H9 (cell line): ENCODE measurements around the gene GATAD2B. TPM values are rescaled to one million over a fixed set of nuclear protein-coding genes. Genes with fewer than 3 reads are reported as not detected.
A peak's percentile ranks its signal among the peaks of the same experiment; 100 is the strongest.

ENCODE experiments used
- DNase-seq: peaks from one replicate; pipeline ENCODE4 v3.0.0-alpha.2; 2017
- H2AFZ ChIP-seq: one replicate; pipeline ENCODE4 v1.6.1; 2013; ENCODE audit warnings: mild to moderate bottlenecking, low read length, control low read depth, moderate library complexity
- H2AK5ac ChIP-seq: 2 replicates; pipeline ENCODE4 v1.6.1; 2013; ENCODE audit warnings: low read length, control low read depth, mixed read lengths; ENCODE audit not compliant: insufficient read length
- H2BK120ac ChIP-seq: one replicate; pipeline ENCODE4 v1.6.1; 2013; ENCODE audit warnings: low read depth, mild to moderate bottlenecking, low read length, control low read depth, inconsistent platforms; ENCODE audit not compliant: poor library complexity, severe bottlenecking
- H2BK12ac ChIP-seq: 2 replicates; pipeline ENCODE4 v1.6.1; 2013; ENCODE audit warnings: low read length, control low read depth, mixed read lengths, low read depth; ENCODE audit not compliant: insufficient read length
- H2BK15ac ChIP-seq: 2 replicates; pipeline ENCODE4 v1.6.1; 2013; ENCODE audit warnings: low read depth, low read length, control low read depth
- H2BK20ac ChIP-seq: one replicate; pipeline ENCODE4 v1.6.1; 2013; ENCODE audit warnings: low read depth, mild to moderate bottlenecking, low read length, control low read depth, inconsistent platforms; ENCODE audit not compliant: poor library complexity, severe bottlenecking
- H2BK5ac ChIP-seq: 2 replicates; pipeline ENCODE4 v1.6.1; 2013; ENCODE audit warnings: low read length, control low read depth, mixed read lengths; ENCODE audit not compliant: insufficient read length
- H3K14ac ChIP-seq: 2 replicates; pipeline ENCODE4 v1.6.1; 2013; ENCODE audit warnings: low read length, control low read depth; ENCODE audit not compliant: insufficient read depth
- H3K18ac ChIP-seq: 2 replicates; pipeline ENCODE4 v1.6.1; 2013; ENCODE audit warnings: low read depth, mild to moderate bottlenecking, mixed read lengths, low read length, control low read depth; ENCODE audit not compliant: insufficient read length
- H3K23ac ChIP-seq: 2 replicates; pipeline ENCODE4 v1.6.1; 2013; ENCODE audit warnings: low read length, control low read depth, mixed read lengths, low read depth; ENCODE audit not compliant: insufficient read length
- H3K23me2 ChIP-seq: 2 replicates; pipeline ENCODE4 v1.6.1; 2013; ENCODE audit warnings: low read depth, mild to moderate bottlenecking, mixed read lengths, low read length, control low read depth; ENCODE audit not compliant: insufficient read length, poor library complexity, severe bottlenecking
- H3K27ac ChIP-seq: 2 replicates; pipeline ENCODE4 v1.5.1; 2013; ENCODE audit warnings: low read length, control low read depth, mixed read lengths, low read depth; ENCODE audit not compliant: insufficient read length
- H3K27me3 ChIP-seq: 2 replicates; pipeline ENCODE4 v1.6.1; 2013; ENCODE audit warnings: low read length, control low read depth, inconsistent platforms; ENCODE audit not compliant: insufficient read depth
- H3K4ac ChIP-seq: 2 replicates; pipeline ENCODE4 v1.6.1; 2013; ENCODE audit warnings: low read depth, mild to moderate bottlenecking, control low read depth, inconsistent platforms, low read length, moderate library complexity
- H3K4me1 ChIP-seq: 2 replicates; pipeline ENCODE4 v1.6.1; 2013; ENCODE audit warnings: low read length, control low read depth, inconsistent platforms; ENCODE audit not compliant: insufficient read depth
- H3K4me2 ChIP-seq: 2 replicates; pipeline ENCODE4 v1.6.1; 2013; ENCODE audit warnings: low read length, control low read depth, mixed read lengths; ENCODE audit not compliant: insufficient read length, insufficient read depth
- H3K56ac ChIP-seq: 2 replicates; pipeline ENCODE4 v1.6.1; 2013; ENCODE audit warnings: low read depth, mild to moderate bottlenecking, mixed read lengths, low read length, control low read depth; ENCODE audit not compliant: insufficient read length
- H3K79me1 ChIP-seq: 2 replicates; pipeline ENCODE4 v1.6.1; 2013; ENCODE audit warnings: low read depth, mild to moderate bottlenecking, moderate library complexity, low read length, control low read depth, inconsistent platforms; ENCODE audit not compliant: insufficient read depth, poor library complexity, severe bottlenecking
- H3K79me2 ChIP-seq: 2 replicates; pipeline ENCODE4 v1.6.1; 2013; ENCODE audit warnings: low read length, control low read depth, inconsistent platforms; ENCODE audit not compliant: insufficient read depth
- H3K9ac ChIP-seq: 2 replicates; pipeline ENCODE4 v1.6.1; 2013; ENCODE audit warnings: low read length, control low read depth, mixed read lengths; ENCODE audit not compliant: insufficient read length; ENCODE audit errors: extremely low read depth
- H3K9me3 ChIP-seq: one replicate; pipeline ENCODE4 v1.6.1; 2013; ENCODE audit warnings: low read depth, low read length, inconsistent platforms; ENCODE audit not compliant: control insufficient read depth
- H3T11ph ChIP-seq: one replicate; pipeline ENCODE4 v1.6.1; 2013; ENCODE audit warnings: mild to moderate bottlenecking, low read length, control low read depth, inconsistent platforms
- H4K20me1 ChIP-seq: one replicate; pipeline ENCODE4 v1.6.1; 2013; ENCODE audit not compliant: control insufficient read depth, insufficient read length, insufficient read depth
- H4K5ac ChIP-seq: 2 replicates; pipeline ENCODE4 v1.6.1; 2013; ENCODE audit warnings: low read depth, mild to moderate bottlenecking, mixed read lengths, low read length, control low read depth; ENCODE audit not compliant: insufficient read length
- H4K8ac ChIP-seq: replicated peaks from 2 replicates; pipeline ENCODE4 v1.6.1; 2013; ENCODE audit warnings: low read length, control low read depth, mixed read lengths, low read depth; ENCODE audit not compliant: insufficient read length
- H4K91ac ChIP-seq: 2 replicates; pipeline ENCODE4 v1.6.1; 2013; ENCODE audit warnings: low read depth, mild to moderate bottlenecking, moderate library complexity, mixed read lengths, low read length, control low read depth; ENCODE audit not compliant: insufficient read length
- H3K27ac Mint-ChIP-seq, 3 experiments: 2 replicates in 2 of 3; 3 replicates in 1 of 3; pipeline ENCODE4 v1.8.0; 2020 to 2021; ENCODE audit warnings: mixed read lengths in 3 of 3, mild to moderate bottlenecking in 1 of 3, moderate library complexity in 1 of 3
- H3K27me3 Mint-ChIP-seq: 2 replicates; pipeline ENCODE4 v1.8.0; 2021; ENCODE audit warnings: low read depth, mild to moderate bottlenecking, moderate library complexity, mixed read lengths
- H3K36me3 Mint-ChIP-seq, 3 experiments: 2 replicates in 2 of 3; 3 replicates in 1 of 3; pipeline ENCODE4 v1.8.0; 2020 to 2021; ENCODE audit warnings: low read depth in 3 of 3, mixed read lengths in 3 of 3; ENCODE audit not compliant: insufficient read depth in 1 of 3
- H3K4me1 Mint-ChIP-seq, 2 experiments: 2 replicates each; pipeline ENCODE4 v1.8.0; 2020; ENCODE audit warnings: mixed read lengths in 2 of 2
- H3K4me3 Mint-ChIP-seq, 2 experiments: 2 replicates in 1 of 2; 3 replicates in 1 of 2; pipeline ENCODE4 v1.8.0; 2020 to 2021; ENCODE audit warnings: mild to moderate bottlenecking in 2 of 2, mixed read lengths in 2 of 2, moderate library complexity in 1 of 2
- H3K9me3 Mint-ChIP-seq, 2 experiments: 2 replicates in 1 of 2; 3 replicates in 1 of 2; pipeline ENCODE4 v1.8.0; 2020; ENCODE audit warnings: mild to moderate bottlenecking in 2 of 2, mixed read lengths in 2 of 2, moderate library complexity in 1 of 2
- WGBS: extraction: QIAGEN DNeasy Blood & Tissue Kit; methylation state at CpG from one replicate; pipeline ENCODE4 v1.1.7; 2013; ENCODE audit warnings: missing lambda C conversion rate, low lambda C conversion rate, mixed read lengths; ENCODE audit not compliant: insufficient read length; ENCODE audit errors: extremely low coverage; 5-methylcytosine and 5-hydroxymethylcytosine counted together
- total RNA-seq: library from RNA; stranded (reverse); gene quantifications from 2 replicates; pipeline ENCODE4 v1.2.1, GENCODE V29; 2021
- TF ChIP-seq, protein P1 (sequence below): fragments of 200-600 bp; sonication (generic); conservative IDR thresholded peaks from 3 replicates; pipeline ENCODE4 v1.8.0; 2021; ENCODE audit warnings: antibody characterized with exemption, mild to moderate bottlenecking

GATAD2B gene
- total RNA-seq, 1 experiment from 2014 or later = 44.1 TPM

GRCh38 chr1:153951183-153951582 is 28.4 kb upstream of the GATAD2B start:
- Histone ChIP-seq H2BK15ac (no peak overlapping the region), H4K20me1 (peaks cover 2% of the 10 kb centered on the region), H3K23me2 (no peaks in the 10 kb centered on the region), H3K27me3 (no peaks in the 10 kb centered on the region), H3K27ac (no peak overlapping the region), H3K4me2 (no peak overlapping the region), H3K4ac (no peak overlapping the region), H4K91ac (no peak overlapping the region), H3K23ac (no peak overlapping the region), H3K56ac (no peak overlapping the region), H2AK5ac (no peak overlapping the region), H2BK20ac (no peak overlapping the region), H2AFZ (no peak overlapping the region), H3K9me3 (no peaks in the 10 kb centered on the region), H2BK12ac (no peak overlapping the region), H2BK120ac (no peak overlapping the region), H2BK5ac (no peak overlapping the region), H4K8ac (no peak overlapping the region), H3K79me2 (peaks cover 12% of the 10 kb centered on the region), H3T11ph (no peak overlapping the region), H3K18ac (no peak overlapping the region), H4K5ac (no peak overlapping the region), H3K14ac (no peak overlapping the region), H3K9ac (no peak overlapping the region), H3K4me1 (no peaks in the 10 kb centered on the region), H3K79me1 (peaks cover 6% of the 10 kb centered on the region)
- WGBS = no CpG with 5 or more reads among the region's 11 CpGs
- no peaks in the 10 kb centered on the region for H3K9me3 Mint-ChIP-seq
- no peaks in the 10 kb centered on the region for H3K27me3 Mint-ChIP-seq
- no peak for DNase-seq
- H3K4me1 Mint-ChIP-seq = peaks cover 6 to 7% of the 10 kb centered on the region in 2 experiments; a peak in 3 of 4 replicates
- 0 out of 7 replicates have a peak overlapping the region, but pooled peaks of 1 of the 3 experiments have one; percentile 2 for H3K27ac Mint-ChIP-seq
- H3K36me3 Mint-ChIP-seq = peaks cover 23 to 68% (median 38%) of the 10 kb centered on the region in 3 experiments; a peak in 6 of 7 replicates
- TF ChIP-seq, protein P1, sequence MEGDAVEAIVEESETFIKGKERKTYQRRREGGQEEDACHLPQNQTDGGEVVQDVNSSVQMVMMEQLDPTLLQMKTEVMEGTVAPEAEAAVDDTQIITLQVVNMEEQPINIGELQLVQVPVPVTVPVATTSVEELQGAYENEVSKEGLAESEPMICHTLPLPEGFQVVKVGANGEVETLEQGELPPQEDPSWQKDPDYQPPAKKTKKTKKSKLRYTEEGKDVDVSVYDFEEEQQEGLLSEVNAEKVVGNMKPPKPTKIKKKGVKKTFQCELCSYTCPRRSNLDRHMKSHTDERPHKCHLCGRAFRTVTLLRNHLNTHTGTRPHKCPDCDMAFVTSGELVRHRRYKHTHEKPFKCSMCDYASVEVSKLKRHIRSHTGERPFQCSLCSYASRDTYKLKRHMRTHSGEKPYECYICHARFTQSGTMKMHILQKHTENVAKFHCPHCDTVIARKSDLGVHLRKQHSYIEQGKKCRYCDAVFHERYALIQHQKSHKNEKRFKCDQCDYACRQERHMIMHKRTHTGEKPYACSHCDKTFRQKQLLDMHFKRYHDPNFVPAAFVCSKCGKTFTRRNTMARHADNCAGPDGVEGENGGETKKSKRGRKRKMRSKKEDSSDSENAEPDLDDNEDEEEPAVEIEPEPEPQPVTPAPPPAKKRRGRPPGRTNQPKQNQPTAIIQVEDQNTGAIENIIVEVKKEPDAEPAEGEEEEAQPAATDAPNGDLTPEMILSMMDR = no peak
- no peak overlapping the region for H3K4me3 Mint-ChIP-seq
